RWPE2 (cell line): ENCODE measurements around the gene ZNF823.
A peak's percentile ranks its signal among the peaks of the same experiment; 100 is the strongest.

ENCODE experiments used
- ATAC-seq: fragments of 200-7000 bp; cut with Tn5 transposase; 3 replicates; pipeline ENCODE4 v1.9.1; 2021; ENCODE audit warnings: low read depth
- DNase-seq: peaks from one replicate; pipeline ENCODE4 v3.0.0-alpha.2; 2020; ENCODE audit warnings: low spot score
- H3K27ac ChIP-seq: fragments of 450-650 bp; 2 replicates; pipeline ENCODE4 v1.5.1; 2017; ENCODE audit warnings: mild to moderate bottlenecking; ENCODE audit not compliant: poor library complexity, severe bottlenecking
- H3K27me3 ChIP-seq: fragments of 250-450 bp; sonication (Bioruptor Pico); 2 replicates; pipeline ENCODE4 v1.5.1; 2021; ENCODE audit warnings: mild to moderate bottlenecking, moderate library complexity; ENCODE audit not compliant: insufficient read depth, poor library complexity, severe bottlenecking
- H3K36me3 ChIP-seq: fragments of 250-450 bp; sonication (Bioruptor Pico); 2 replicates; pipeline ENCODE4 v1.5.1; 2020; ENCODE audit warnings: low read depth, mild to moderate bottlenecking, moderate library complexity
- H3K4me1 ChIP-seq: fragments of 250-450 bp; sonication (Bioruptor Pico); 2 replicates; pipeline ENCODE4 v1.5.1; 2021; ENCODE audit warnings: mild to moderate bottlenecking, moderate library complexity; ENCODE audit not compliant: insufficient read depth, poor library complexity, severe bottlenecking
- H3K4me3 ChIP-seq: fragments of 250-450 bp; sonication (Bioruptor Pico); 2 replicates; pipeline ENCODE4 v1.5.1; 2021; ENCODE audit warnings: mild to moderate bottlenecking, moderate library complexity; ENCODE audit not compliant: severe bottlenecking
- H3K9me3 ChIP-seq: fragments of 250-450 bp; sonication (Bioruptor Pico); 2 replicates; pipeline ENCODE4 v1.5.1; 2021; ENCODE audit warnings: mild to moderate bottlenecking, moderate library complexity; ENCODE audit not compliant: severe bottlenecking
- CTCF ChIP-seq: fragments of 450-650 bp; IDR thresholded peaks from one replicate; pipeline ENCODE4 v1.5.1; 2017; ENCODE audit warnings: mild to moderate bottlenecking, moderate library complexity; ENCODE audit not compliant: poor library complexity, severe bottlenecking

The ZNF823 gene

GRCh38 chr19:11767633-11768133, 28.9 kb upstream of the ZNF823 start:
- peak; percentile 6; the same call in 2 of the 3 replicates for ATAC-seq
- Histone ChIP-seq H3K36me3 (peaks cover 3% of the 10 kb centered on the region; the same call in 1 of the 2 replicates), H3K27me3 (no peaks in the 10 kb centered on the region), H3K4me1 (no peaks in the 10 kb centered on the region), H3K9me3 (peaks cover 3% of the 10 kb centered on the region), H3K27ac (peak overlapping the region; percentile 47), H3K4me3 (peak overlapping the region; percentile 76)
- DNase-seq, result no peak
- TF ChIP-seq CTCF, result no peak

- Histone ChIP-seq H3K4me3 (peak within 1 kb of the TSS; percentile 76), H3K27me3 (no peaks in the 10 kb centered on the region), H3K4me1 (no peaks in the 10 kb centered on the region), H3K36me3 (peaks cover 3% of the 10 kb centered on the region; the same call in 1 of the 2 replicates), H3K27ac (peak within 1 kb of the TSS; percentile 47), H3K9me3 (peaks cover 3% of the 10 kb centered on the region)
- DNase-seq (peak; percentile 93), ATAC-seq (peak; percentile 95)
- TF ChIP-seq CTCF, result no peak
Observed at GRCh38 chr19:11766597-11767591, 28.1 kb upstream of the ZNF823 start, which contains the start of gene ZNF441. TSS of gene ZNF441 (plus strand) at chr19:11767000. CDS start at chr19:11767194, 194 bp downstream.

GRCh38 chr19:11763611-11764010, 24.9 kb upstream of the ZNF823 start:
- no peak overlapping the region for H3K4me3 ChIP-seq
- H3K27me3 ChIP-seq, result no peaks in the 10 kb centered on the region
- ATAC-seq (no peak), DNase-seq (no peak)
- H3K4me1 ChIP-seq, result no peaks in the 10 kb centered on the region
- no peak overlapping the region for H3K27ac ChIP-seq
- H3K36me3 ChIP-seq, result no peaks in the 10 kb centered on the region
- no peak for TF ChIP-seq CTCF
- peaks cover 4% of the 10 kb centered on the region for H3K9me3 ChIP-seq

- Histone ChIP-seq H3K4me3 (no peak overlapping the region), H3K9me3 (peaks cover 4% of the 10 kb centered on the region), H3K27ac (no peak overlapping the region), H3K4me1 (no peaks in the 10 kb centered on the region), H3K27me3 (no peaks in the 10 kb centered on the region), H3K36me3 (no peaks in the 10 kb centered on the region)
- DNase-seq (no peak), ATAC-seq (no peak)
- TF ChIP-seq CTCF, result no peak
Observed at GRCh38 chr19:11763117-11763516, 24.4 kb upstream of the ZNF823 start.
